ENCODE measurements around the gene MRPL53. TPM values are rescaled to one million over a fixed set of nuclear protein-coding genes. Genes with fewer than 3 reads are reported as not detected.
A peak's percentile ranks its signal among the peaks of the same experiment; 100 is the strongest.
"Not testable (repeated sequence)": the region's sequence is repeated elsewhere in the genome, so short reads cannot be mapped to it uniquely, and the experiment has no call there.

Gene MRPL53
- total and polyA plus RNA-seq, 5 donors = 107 to 157 (median 122) TPM

DNA sequence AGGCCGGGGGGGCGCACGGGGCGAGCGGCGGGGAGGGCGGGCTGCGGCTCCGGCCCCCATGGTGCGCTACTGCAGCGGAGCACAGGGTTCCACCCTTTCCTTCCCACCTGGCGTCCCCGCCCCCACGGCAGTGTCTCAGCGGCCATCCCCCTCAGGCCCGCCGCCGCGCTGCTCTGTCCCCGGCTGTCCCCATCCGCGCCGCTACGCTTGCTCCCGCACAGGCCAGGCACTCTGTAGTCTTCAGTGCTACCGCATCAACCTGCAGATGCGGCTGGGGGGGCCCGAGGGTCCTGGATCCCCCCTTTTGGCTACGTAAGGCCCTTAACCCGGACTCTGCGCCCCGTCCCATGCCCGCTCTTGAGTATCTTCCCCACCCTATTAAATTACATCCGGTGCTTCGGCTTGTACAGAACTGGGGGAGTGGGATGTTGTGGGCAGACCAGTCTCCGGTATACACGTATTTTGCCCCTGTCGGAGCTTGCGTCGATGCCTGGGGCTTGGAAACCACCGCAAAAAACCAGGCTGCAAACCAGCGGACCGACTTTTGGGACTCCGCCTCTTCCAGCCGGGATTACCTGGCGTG is 14.8 kb downstream of the MRPL53 start:
- H3K9me3 ChIP-seq (ENCODE audit: control insufficient read depth, low read length) = no peaks in the 10 kb centered on the region
- DNase-seq (peak; percentile 60 to 88 (median 84)), ATAC-seq (peak; percentile 28)
- under 1% methylated on average over 46 of the region's 46 CpGs for WGBS
- peaks cover 9% of the 10 kb centered on the region for H3K4me1 ChIP-seq (ENCODE audit: control insufficient read depth, insufficient read depth, low read length)
- no peaks in the 10 kb centered on the region for H3K27me3 ChIP-seq (ENCODE audit: control insufficient read depth, insufficient read depth)
- H3K4me3 ChIP-seq (ENCODE audit: low read length) = peak overlapping the region; percentile 69
- H3K27ac ChIP-seq (ENCODE audit: low read length) = peak overlapping the region; percentile 96
- intact Hi-C loops (cut with DNase I) = no loop called here

DNA sequence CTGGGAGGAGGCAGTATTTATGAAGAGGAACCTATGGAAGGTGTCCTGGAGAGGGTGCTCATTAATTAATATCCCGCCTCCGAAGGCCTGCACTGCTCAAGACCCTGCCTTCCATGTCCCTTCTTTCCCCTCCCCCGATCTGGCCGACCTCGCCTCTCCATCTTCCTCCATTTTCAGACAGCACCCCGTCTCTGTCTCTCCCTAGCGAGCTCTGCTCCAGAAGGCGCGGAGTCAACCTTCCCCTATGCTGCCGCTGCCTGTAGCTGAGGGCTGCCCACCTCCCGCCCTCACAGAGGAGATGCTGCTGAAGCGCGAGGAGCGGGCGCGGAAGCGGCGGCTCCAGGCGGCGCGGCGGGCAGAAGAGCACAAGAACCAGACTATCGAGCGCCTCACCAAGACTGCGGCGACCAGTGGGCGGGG is 15.3 kb downstream of the MRPL53 start:
- ATAC-seq = no peak
- Histone ChIP-seq H3K27me3 (ENCODE audit: control insufficient read depth, insufficient read depth) (no peaks in the 10 kb centered on the region), H3K4me3 (ENCODE audit: low read length) (peak overlapping the region; percentile 69), H3K9me3 (ENCODE audit: control insufficient read depth, low read length) (no peaks in the 10 kb centered on the region), H3K27ac (ENCODE audit: low read length) (peak overlapping the region; percentile 96), H3K4me1 (ENCODE audit: control insufficient read depth, insufficient read depth, low read length) (peaks cover 9% of the 10 kb centered on the region)
- intact Hi-C loops (cut with DNase I) = no loop called here
- 2% methylated on average over 27 of the region's 27 CpGs for WGBS
- DNase-seq = no peak

DNA sequence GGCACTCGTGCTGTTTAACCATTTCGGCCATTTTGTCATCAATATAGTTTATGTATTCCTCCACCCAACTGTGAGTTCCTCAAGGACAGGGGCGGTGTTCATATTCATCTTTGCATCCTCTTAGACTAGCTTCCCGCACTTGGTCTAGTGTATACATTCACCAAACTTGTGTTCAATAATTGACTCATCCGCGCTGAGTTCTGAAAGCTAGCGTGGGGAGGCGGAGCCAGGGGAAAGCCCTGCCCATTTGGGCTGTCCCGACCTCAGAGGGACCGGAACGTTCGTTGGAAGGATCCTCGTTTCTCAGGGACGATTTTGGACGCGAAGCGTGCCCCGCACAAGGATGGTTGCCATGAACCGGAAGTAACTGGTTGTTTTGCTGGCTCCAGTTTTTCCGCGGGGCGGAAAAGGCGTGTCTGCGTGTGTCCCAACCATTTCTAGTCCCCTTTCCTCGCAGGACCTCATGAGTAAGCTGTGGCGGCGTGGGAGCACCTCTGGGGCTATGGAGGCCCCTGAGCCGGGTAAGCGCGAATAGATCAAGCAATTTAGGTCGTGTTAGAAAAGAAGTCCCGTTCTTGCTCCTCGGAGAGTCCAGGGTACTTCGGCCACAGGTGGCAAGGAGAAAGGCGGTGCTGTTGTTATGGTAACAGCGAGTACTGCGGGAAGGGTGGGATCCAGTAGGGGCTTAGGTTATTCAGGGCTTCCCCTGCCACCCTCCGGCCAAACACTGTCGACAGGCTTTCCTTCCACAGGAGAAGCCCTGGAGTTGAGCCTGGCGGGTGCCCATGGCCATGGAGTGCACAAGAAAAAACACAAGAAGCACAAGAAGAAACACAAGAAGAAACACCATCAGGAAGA is 17.6 kb downstream of the MRPL53 start, which contains the start of gene INO80B:
TSS of gene INO80B (plus strand) at position 434 of the 858 bp plus-strand sequence. CDS start at position 464, 30 bp downstream.
- ATAC-seq (peak; percentile 66 to 68), DNase-seq (peak; percentile 94 to 97 (median 96))
- no peaks in the 10 kb centered on the region for H3K27me3 ChIP-seq (ENCODE audit: control insufficient read depth, insufficient read depth)
- H3K9me3 ChIP-seq (ENCODE audit: control insufficient read depth, low read length) = no peaks in the 10 kb centered on the region
- peaks cover 9% of the 10 kb centered on the region for H3K4me1 ChIP-seq (ENCODE audit: control insufficient read depth, insufficient read depth, low read length)
- WGBS = 2% methylated on average over 40 of the region's 40 CpGs
- peak within 1 kb of the TSS; percentile 75 for H3K27ac ChIP-seq (ENCODE audit: low read length)
- intact Hi-C loops (cut with DNase I) = no loop called here
- H3K4me3 ChIP-seq (ENCODE audit: low read length) = peak within 1 kb of the TSS; percentile 91

DNA sequence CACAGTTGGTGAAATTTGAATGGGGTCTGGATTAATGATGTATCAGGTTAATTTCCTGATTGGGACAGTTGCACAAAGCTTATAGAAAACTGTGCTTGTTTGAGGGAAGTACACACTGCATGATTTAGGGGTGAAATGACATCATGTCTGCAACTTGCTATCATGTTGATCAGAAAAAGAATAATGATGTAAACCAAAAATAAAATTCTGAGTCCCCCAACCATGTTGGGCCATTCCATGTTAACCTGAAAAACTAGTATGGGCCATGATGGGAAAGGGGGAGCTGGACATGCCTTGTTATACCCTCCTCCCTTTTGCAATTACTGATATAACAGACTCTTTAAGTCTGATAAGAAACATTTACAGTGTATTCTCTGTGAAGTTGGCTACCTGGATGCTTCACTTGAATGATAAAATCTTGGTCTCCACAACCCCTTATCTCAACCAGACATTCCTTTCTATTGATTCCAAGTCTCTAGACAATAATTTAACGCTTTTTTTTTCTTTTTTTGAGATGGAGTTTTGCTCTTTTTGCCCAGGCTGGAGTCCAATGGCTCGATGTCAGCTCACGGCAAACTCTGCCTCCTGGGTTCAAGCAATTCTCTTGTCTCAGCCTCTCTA is 21.8 kb downstream of the MRPL53 start:
- Histone ChIP-seq H3K4me3 (ENCODE audit: low read length) (no peak overlapping the region), H3K9me3 (ENCODE audit: control insufficient read depth, low read length) (no peaks in the 10 kb centered on the region), H3K27me3 (ENCODE audit: control insufficient read depth, insufficient read depth) (no peaks in the 10 kb centered on the region), H3K4me1 (ENCODE audit: control insufficient read depth, insufficient read depth, low read length) (peaks cover 5% of the 10 kb centered on the region), H3K27ac (ENCODE audit: low read length) (no peak overlapping the region)
- DNase-seq (no peak), ATAC-seq (no peak)
- intact Hi-C loops (cut with DNase I) = no loop called here
- WGBS = 68% methylated on average over 3 of the region's 3 CpGs

DNA sequence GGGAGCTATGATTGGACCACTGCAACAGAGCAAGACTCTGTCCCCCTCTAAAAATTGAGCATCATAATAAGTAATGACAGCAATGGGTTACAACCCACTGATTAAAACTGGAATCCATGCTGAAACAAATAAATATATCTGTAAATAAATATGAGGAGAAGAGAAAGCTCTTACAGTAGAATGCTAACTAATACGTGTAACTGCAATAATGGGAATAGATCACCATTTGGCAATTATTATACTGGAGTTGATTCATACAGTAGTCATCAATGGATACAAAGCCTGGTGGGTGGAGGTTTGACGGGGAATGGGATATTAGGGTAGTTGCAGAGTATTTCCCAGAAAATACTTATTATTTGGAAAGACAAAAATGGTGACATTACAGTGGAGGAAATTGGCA is 23.7 kb downstream of the MRPL53 start:
- intact Hi-C loops (cut with DNase I) = no loop called here

DNA sequence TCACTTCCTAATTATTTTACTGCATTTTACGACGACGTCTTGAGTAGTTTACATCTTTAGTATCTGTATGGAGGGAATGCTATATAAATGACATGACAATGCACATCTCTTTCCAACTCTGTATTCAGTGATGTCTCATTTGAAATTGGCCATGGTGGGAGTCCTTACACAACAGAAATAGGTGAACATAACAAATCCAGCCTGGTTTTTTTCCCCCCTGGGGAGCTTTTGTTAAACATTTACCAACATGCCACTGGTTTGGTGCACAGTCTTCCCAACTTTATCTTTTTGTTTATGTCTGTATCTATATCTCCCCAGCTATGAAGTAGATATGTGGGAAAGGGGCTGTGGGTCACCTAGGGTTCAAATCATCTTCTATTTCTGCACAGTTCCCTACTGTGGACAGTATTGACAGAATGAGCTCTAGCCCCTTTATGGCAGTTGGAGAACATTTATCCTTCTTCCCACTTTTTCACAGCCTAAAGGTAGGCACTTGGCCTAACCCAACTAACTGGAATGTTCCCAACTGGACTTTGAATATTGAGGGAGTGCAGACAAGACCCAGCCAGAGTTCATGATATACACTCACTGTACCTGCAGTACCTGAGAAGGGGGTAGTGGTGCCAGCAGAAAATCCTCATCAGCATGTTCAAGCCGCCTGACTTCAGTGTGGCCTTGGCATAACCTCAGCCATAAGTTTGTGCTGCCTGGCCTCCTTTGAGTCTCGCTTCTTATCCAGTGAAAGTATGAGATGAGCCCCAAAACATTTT is 25.1 kb downstream of the MRPL53 start:
- no peak for DNase-seq
- Histone ChIP-seq H3K9me3 (ENCODE audit: control insufficient read depth, low read length) (no peaks in the 10 kb centered on the region), H3K4me3 (ENCODE audit: low read length) (no peak overlapping the region), H3K27ac (ENCODE audit: low read length) (no peak overlapping the region), H3K4me1 (ENCODE audit: control insufficient read depth, insufficient read depth, low read length) (no peaks in the 10 kb centered on the region), H3K27me3 (ENCODE audit: control insufficient read depth, insufficient read depth) (no peaks in the 10 kb centered on the region)
- intact Hi-C loops (cut with DNase I) = no loop called here
- 90% methylated on average over 5 of the region's 5 CpGs for whole genome bisulfite sequencing
- no peak for ATAC-seq

More for the DNA sequence above, 23.7 kb downstream of the MRPL53 start:
- ATAC-seq = no peak
- no peaks in the 10 kb centered on the region for H3K9me3 ChIP-seq (ENCODE audit: control insufficient read depth, low read length)
- WGBS = 75% methylated on average over 2 of the region's 2 CpGs
- DNase-seq = no peak
- no peak overlapping the region for H3K27ac ChIP-seq (ENCODE audit: low read length)
- no peak overlapping the region for H3K4me3 ChIP-seq (ENCODE audit: low read length)
- no peaks in the 10 kb centered on the region for H3K27me3 ChIP-seq (ENCODE audit: control insufficient read depth, insufficient read depth)
- no peaks in the 10 kb centered on the region for H3K4me1 ChIP-seq (ENCODE audit: control insufficient read depth, insufficient read depth, low read length)

DNA sequence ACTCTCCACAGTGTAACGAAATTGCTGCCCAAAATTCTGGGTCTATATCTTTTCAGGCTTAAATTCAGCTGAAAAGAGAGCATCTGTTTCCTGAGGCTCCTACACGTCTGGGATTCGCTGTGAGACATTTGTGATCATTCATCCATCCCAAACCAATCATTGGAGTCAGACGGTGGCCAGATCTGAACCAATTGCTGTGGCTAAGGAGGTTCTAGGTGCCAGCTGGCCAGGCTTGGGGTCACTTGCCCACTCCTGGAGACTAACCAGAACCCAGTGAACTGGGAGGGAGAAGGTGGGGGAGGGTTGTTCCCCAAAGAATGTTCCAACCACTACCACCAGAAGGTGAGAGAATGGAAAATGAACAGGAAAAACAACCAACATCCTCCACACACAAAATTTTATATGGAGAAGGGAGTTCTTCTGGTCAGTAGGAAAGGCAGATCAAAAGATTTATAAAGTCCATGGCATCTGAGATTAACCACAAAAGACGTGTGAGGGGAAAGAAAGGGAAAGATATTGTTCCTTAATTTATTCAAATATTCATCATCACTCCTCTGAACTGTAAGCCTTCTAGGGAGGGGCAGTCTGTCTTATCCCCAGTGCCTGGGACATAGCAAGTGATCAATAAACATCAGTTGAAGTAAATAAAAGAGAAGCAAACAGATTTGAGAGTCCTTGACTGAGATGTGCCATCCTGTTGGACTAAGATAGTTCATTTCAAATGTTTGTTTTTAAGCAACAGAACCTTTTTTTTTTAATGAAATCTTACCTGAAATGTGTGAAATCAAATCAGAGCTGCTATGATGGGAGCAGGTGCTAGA is 27.8 kb downstream of the MRPL53 start:
- 29% methylated on average over 5 of the region's 5 CpGs for WGBS
- Histone ChIP-seq H3K27ac (ENCODE audit: low read length) (no peak overlapping the region), H3K4me3 (ENCODE audit: low read length) (no peak overlapping the region), H3K4me1 (ENCODE audit: control insufficient read depth, insufficient read depth, low read length) (peaks cover 2% of the 10 kb centered on the region), H3K9me3 (ENCODE audit: control insufficient read depth, low read length) (no peaks in the 10 kb centered on the region), H3K27me3 (ENCODE audit: control insufficient read depth, insufficient read depth) (no peaks in the 10 kb centered on the region)
- no peak for ATAC-seq
- intact Hi-C loops (cut with DNase I) = no loop called here
- DNase-seq = no peak

DNA sequence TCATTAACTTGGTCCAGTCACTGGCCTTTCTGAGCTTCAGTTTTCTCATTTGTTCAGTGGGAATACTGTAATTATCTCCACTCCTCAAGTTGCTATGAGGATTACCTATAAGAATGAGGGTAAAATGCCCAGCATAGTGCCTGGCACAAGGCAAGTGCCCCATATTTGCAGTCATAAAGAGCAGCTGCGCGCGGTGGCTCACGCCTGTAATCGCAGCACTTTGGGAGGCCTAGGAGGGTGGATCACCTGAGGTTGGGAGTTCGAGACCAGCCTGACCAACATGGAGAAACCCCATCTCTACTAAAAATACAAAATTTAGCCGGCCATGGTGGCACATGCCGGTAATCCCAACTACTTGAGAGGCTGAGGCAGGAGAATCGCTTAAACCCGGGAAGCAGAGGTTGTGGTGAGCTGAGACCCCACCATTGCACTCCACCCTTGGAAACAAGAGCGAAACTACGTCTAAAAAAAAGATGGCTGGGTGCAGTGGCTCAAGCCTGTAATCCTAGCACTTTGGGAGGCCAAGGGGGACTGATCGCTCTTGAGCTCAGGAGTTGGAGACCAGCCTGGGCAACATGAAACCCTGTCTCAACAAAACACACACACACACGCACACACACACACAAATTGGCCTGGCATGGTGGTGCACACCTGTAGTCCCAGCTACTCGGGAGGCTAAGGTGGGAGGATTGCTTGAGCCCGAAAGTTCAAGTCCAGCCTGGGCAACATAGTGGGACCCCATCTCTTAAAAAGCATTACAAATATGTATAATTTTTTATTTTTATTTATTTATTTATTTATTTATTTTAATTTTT is 29.8 kb downstream of the MRPL53 start:
- DNase-seq; H3K9me3 ChIP-seq (ENCODE audit: control insufficient read depth, low read length); ATAC-seq; H3K27ac ChIP-seq (ENCODE audit: low read length); H3K27me3 ChIP-seq (ENCODE audit: control insufficient read depth, insufficient read depth); H3K4me1 ChIP-seq (ENCODE audit: control insufficient read depth, insufficient read depth, low read length); intact Hi-C loops (cut with DNase I): not testable (repeated sequence)
- 93% methylated on average over 16 of the region's 16 CpGs for WGBS
- peak overlapping the region; percentile 16 for H3K4me3 ChIP-seq (ENCODE audit: low read length)

DNA sequence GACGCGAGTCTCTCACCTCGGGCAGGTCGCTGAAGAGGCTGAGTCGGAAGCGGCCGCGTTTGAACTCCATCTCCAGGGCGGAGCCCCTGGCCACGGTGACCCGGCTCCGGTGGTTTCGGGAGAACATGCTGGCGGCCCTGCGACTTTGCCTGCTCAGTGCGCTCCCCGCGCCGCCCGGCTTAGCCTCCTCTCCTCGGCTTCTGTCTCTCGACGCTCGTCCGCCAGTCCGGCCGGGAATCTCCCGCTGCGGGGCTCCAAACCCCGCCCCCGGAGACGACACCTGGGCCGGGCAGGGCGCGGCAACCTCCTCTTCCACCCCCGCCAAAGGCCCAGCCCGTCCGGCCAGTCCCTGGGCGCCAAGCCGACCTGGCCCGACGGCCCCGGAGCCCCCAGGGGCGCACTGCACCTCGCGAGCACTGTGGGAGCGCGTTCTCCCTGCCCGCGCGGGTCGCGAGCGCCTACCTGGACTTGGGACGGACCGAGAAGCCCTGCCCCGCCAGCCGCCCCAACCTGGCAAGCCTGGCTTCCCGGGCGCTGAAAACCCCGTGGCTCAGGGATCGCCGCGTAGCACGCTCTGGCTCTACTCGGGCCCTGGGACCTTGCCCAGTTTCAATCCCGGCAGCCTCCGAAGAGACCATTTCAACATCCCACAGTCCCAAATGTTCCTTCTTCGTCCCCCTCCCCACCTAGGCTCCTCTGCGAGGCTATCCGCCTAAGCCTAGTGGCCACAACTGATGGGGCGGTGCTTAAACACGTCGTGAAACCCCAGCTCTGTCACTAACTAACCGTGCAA is 30.6 kb downstream of the MRPL53 start, which contains the start of gene RTKN:
TSS of gene RTKN (minus strand) at position 248 of the 793 bp plus-strand sequence. CDS start at position 127, 121 bp downstream.
- no peaks in the 10 kb centered on the region for H3K27me3 ChIP-seq (ENCODE audit: control insufficient read depth, insufficient read depth)
- DNase-seq (peak; percentile 60 to 82 (median 82)), ATAC-seq (peak; percentile 3 to 4)
- no peaks in the 10 kb centered on the region for H3K9me3 ChIP-seq (ENCODE audit: control insufficient read depth, low read length)
- peaks cover 2% of the 10 kb centered on the region for H3K4me1 ChIP-seq (ENCODE audit: control insufficient read depth, insufficient read depth, low read length)
- H3K27ac ChIP-seq (ENCODE audit: low read length) = peak within 1 kb of the TSS; percentile 89
- WGBS = 10% methylated on average over 75 of the region's 75 CpGs
- intact Hi-C loops (cut with DNase I) = no loop called here
- peak within 1 kb of the TSS; percentile 16 for H3K4me3 ChIP-seq (ENCODE audit: low read length)

Measured in right cardiac atrium (tissue), 5 donors.